ENCODE data around the gene SLAMF1. TPM values are rescaled to one million over a fixed set of nuclear protein-coding genes. Genes with fewer than 3 reads are reported as not detected.

Gene SLAMF1
- total and polyA plus RNA-seq, 12 donors: 0.07 to 1.6 (median 0.26) TPM; not detected in 2

- Histone ChIP-seq H3K27me3 (no peaks in the 10 kb centered on the region), H3K9me3 (replicated peaks in 1 of 3) (no peaks in the 10 kb centered on the region), H3K36me3 (replicated peaks in 1 of 2) (no peaks in the 10 kb centered on the region), H3K4me3 (no peak overlapping the region), H3K27ac (no peak overlapping the region), H3K4me1 (replicated peaks in 1 of 2) (no peaks in the 10 kb centered on the region)
- no peak for TF ChIP-seq CTCF (IDR thresholded peaks at IDR 0.05)
- TF ChIP-seq POLR2A (IDR thresholded peaks at IDR 0.05): no peak
- 82 to 88% (median 87%) methylated on average over 8 of the region's 8 CpGs for WGBS, 4 donors
- no peak for DNase-seq
- intact Hi-C loops (cut with DNase I): no loop called here
Measured at GRCh38 chr1:160658162-160658813, 11.4 kb upstream of the SLAMF1 start.

GRCh38 chr1:160657250-160657781 lies 10.5 kb upstream of the SLAMF1 start:
- TF ChIP-seq POLR2A (IDR thresholded peaks at IDR 0.05) (no peak), CTCF (IDR thresholded peaks at IDR 0.05) (no peak)
- intact Hi-C loops (cut with DNase I): no loop called here
- H3K4me3 ChIP-seq: no peak overlapping the region
- H3K9me3 ChIP-seq (replicated peaks in 1 of 3): no peaks in the 10 kb centered on the region
- peak overlapping the region in 1 of 5 donors; percentile 24 for H3K27ac ChIP-seq
- WGBS, 4 donors: 46 to 54% (median 51%) methylated on average over 5 of the region's 5 CpGs
- H3K27me3 ChIP-seq: no peaks in the 10 kb centered on the region
- DNase-seq: no peak
- H3K4me1 ChIP-seq (replicated peaks in 1 of 2): no peaks in the 10 kb centered on the region
- H3K36me3 ChIP-seq (replicated peaks in 1 of 2): no peaks in the 10 kb centered on the region

GRCh38 chr1:160656737-160657136 lies 9.9 kb upstream of the SLAMF1 start:
- no peak for DNase-seq
- WGBS, 4 donors: 78 to 83% (median 82%) methylated on average over 3 of the region's 3 CpGs
- intact Hi-C loops (cut with DNase I): no loop called here
- H3K9me3 ChIP-seq (replicated peaks in 1 of 3): no peaks in the 10 kb centered on the region
- H3K36me3 ChIP-seq (replicated peaks in 1 of 2): no peaks in the 10 kb centered on the region
- TF ChIP-seq CTCF (IDR thresholded peaks at IDR 0.05) (no peak), POLR2A (IDR thresholded peaks at IDR 0.05) (no peak)
- peak overlapping the region in 1 of 5 donors; percentile 32 for H3K27ac ChIP-seq
- no peaks in the 10 kb centered on the region for H3K4me1 ChIP-seq (replicated peaks in 1 of 2)
- no peak overlapping the region for H3K4me3 ChIP-seq
- no peaks in the 10 kb centered on the region for H3K27me3 ChIP-seq

GRCh38 chr1:160653620-160654016 lies 6.8 kb upstream of the SLAMF1 start:
- Histone ChIP-seq H3K27ac (no peak overlapping the region), H3K4me3 (no peak overlapping the region), H3K9me3 (replicated peaks in 1 of 3) (no peaks in the 10 kb centered on the region), H3K4me1 (replicated peaks in 1 of 2) (no peaks in the 10 kb centered on the region), H3K36me3 (replicated peaks in 1 of 2) (no peaks in the 10 kb centered on the region), H3K27me3 (no peaks in the 10 kb centered on the region)
- intact Hi-C loops (cut with DNase I): no loop called here
- TF ChIP-seq CTCF (IDR thresholded peaks at IDR 0.05): no peak
- TF ChIP-seq POLR2A (IDR thresholded peaks at IDR 0.05): no peak
- DNase-seq: no peak
- 81 to 96% (median 92%) methylated on average over 2 of the region's 2 CpGs for WGBS, 4 donors

Measured in adrenal gland (tissue), 12 donors.